HG03469 (cell line): ENCODE measurements around the gene FBXL4.
A peak's percentile ranks its signal among the peaks of the same experiment; 100 is the strongest.

Experiments used
- ATAC-seq: cut with Tn5 transposase; IDR thresholded peaks from one replicate; pipeline ENCODE4 v1.9.1; 2021; ENCODE audit warnings: mild to moderate bottlenecking, moderate library complexity, moderate number of reproducible peaks; ENCODE audit not compliant: unreplicated experiment

Gene FBXL4

DNA sequence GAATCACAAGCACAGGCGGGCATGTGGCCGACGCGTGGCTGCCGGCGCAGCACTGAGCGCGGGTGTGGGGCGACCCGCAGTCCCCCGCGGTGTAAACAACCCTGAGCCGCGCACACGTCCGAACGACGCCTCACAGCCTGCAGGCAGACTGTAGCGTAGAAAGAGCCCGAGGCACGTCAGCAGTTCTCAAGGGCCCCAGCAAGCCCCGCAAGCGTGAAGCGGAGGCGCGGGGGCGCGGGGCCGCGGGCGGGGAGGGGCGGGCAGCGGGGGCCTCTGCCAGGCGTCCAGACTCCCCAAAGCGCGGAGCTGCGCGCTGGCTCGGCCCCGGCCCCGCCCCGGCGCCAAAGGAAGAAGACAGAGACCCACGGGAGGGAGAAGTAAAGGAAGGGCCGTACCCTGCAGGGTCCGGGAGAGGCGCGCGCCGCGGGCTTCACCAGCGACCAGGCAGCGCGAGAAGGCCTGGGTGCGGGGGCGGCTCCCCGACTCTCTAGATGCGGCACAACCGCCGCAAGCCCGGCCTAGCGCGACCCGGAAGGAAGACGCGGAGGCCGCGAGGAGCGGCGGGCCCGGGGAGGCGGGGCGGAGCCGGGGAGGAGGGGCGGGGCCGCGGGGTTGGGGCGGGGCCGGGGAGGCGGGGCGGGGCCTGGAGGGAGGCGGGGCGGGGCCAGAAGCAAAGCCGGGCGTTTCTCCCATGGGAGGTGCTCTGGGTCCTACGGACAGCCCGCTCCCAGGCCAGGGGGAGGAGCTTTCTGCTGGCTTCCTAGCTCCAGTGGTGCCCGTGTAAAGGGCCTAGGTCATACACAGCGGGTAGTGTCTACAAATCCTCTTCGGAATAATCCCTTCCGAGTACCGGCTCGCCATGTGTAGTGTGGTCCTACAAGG lies at the start of gene FBXL4:
Gene FBXL4 (minus strand): TSS at position 536 of the 882 bp plus-strand sequence. CDS start 20,958 bp downstream, outside the sequence.
- peak; percentile 58 for ATAC-seq

DNA sequence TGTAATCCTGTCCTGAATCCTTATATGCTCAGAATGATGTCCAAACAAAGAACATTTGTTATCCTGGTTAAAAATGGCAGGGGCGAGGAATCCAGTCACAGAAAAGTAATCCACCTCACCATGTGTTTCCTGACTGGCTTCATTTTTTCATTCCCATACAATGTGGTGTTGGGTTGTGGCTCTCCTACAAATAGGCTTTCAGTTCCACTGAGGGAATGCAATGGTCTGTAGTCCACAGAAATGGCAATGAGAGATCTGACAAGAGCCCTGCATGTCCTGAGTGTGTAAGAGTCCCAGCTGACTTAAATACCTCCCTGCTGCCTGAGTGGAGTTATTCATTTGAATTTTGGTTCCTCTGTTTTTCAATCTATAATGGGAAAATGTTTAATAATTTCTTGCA lies 47.4 kb upstream of the FBXL4 start:
- no peak for ATAC-seq

DNA sequence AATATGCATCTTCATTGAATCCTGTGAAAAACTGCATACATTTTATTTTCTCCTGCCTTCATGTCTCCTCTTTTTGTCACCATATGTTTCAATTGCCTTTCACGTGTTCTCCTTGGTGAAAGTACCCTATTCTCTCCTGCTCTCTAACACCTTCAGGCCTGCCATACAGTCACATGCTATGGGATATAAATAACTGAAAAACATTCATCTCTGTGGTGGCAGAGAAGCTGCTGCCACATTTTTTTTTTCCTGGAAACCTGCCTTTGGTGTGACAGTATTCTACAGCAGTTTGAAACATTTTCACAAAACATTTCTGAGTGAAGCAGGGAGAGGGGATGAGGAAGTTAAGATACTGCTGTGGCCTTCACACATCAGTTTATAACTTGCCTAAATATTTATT lies 44.8 kb upstream of the FBXL4 start:
- ATAC-seq, result no peak

DNA sequence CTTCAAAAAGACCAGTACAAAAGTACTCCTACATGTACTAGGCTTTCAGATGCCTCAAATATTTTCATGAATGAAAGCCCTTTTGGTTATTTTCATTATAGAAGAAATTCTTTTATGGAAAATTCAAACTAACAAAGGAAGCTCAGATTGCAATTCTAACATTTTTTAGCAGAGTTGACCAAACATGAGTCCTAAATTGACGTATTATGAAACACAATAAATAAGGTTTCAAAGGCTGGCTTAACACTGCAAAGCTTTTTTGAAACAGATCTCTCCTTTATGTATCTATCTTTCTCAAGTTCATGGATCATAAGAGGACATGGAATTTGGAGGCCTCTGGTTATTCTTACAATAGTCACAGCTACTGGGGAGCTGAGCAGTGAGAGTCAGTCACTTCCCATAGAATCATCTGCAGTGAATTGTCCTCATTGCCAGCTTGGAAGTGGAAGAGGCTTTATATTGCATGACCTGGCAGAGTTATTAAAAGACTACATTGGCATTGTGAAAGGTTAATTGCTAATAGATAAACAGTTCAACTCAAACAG lies 38.4 kb upstream of the FBXL4 start:
- no peak for ATAC-seq

DNA sequence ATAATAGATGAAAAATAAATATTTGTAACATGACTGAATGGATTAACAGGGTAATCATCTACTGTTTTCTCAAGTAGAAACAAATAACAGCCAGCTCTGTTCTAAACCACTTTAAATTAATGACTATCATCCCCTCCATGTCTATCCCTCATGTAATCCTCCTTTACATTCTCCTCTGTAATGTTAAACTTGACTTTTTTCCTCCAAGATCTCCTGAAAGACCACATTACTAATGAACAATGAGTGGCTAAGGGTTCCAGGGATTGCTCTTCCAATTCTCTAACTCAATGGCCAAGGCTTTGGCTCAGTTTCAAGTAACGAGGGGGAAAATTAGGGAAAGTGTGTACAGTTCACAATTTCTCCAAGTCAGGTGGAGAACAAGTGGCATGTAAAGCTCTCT lies 37.6 kb upstream of the FBXL4 start:
- ATAC-seq, result no peak

DNA sequence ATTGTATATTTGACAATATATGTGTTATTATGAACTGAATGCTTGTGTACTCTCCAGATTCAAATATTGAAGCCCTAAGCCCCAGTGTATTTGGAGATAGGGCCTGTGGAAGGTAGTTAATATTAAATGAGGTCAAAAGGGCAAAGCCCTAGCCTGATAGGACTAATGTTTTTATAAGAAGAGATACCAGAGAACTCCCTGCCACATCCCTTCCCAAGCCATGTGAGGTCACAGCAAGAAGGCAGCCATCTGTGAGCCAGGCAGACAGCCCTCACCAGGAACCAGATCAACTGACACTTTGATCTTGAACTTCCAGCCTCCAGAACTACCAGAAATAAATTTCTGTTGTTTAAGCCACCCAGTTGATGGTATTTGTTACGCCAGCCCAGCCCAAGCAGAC lies 36.4 kb upstream of the FBXL4 start:
- no peak for ATAC-seq

DNA sequence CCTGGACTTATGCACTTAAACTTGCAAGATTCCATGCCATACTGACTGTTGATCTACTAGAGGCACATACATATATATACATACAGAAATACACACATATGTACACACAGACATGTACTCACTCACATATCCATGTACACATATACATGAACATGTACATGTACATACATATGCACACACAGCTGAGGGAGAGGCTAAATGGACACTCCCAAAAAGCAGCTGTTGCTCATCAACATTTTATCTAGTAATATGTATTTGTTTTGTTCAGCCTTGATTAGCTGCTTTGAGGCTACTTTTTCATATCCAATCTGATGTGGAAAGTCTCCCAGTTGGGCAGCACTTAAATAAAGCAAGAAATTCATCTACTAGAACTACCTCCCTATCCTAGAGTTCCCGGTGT lies 33.7 kb upstream of the FBXL4 start:
- ATAC-seq, result no peak

DNA sequence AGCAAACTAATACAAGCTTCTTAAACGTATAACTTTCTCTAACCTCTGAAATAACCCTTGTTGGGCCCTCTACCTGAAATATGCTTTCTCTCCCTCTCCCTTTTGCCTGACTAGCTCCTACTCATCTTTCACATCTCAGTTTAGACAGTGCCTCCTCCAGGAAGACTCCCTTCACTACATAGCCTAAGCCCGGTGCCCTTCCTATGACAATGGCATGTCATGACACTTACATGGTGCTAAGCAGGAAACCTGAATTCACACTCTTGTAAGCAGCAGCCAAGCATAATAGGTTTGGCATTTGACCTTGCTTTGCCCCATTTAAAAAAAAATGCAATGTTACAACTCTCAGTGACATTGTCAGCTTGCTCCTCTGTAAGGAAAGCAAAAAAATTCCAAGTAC lies 33.1 kb upstream of the FBXL4 start:
- ATAC-seq, result no peak

DNA sequence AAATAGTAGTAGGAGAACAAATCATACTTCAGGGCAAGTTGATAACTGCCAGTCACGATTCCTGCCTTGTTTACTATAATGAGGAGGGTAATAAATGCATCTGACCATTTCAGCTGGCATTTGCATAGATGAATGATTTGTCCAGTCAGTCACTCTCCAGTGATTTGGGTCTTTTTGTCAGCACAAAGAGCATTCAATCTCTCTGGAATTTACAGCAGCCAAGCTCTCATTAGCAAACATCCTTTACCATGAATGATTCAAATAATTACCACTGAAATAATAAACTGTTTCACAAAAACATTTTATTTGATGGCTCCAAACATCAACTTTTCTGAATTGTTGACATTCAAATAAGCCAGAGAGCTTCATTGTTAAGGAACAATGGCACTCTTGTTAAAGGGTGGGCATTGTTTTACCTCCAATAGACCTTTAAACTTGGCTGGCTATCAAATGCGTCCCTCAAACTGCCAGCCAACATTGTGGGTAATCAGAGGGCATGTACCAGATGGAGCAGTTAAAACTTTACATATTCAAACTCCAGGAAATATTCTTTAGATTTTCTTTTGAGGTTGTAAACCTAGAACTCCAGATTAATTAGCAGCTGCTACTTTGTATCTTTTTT lies 30.0 kb upstream of the FBXL4 start:
- no peak for ATAC-seq

DNA sequence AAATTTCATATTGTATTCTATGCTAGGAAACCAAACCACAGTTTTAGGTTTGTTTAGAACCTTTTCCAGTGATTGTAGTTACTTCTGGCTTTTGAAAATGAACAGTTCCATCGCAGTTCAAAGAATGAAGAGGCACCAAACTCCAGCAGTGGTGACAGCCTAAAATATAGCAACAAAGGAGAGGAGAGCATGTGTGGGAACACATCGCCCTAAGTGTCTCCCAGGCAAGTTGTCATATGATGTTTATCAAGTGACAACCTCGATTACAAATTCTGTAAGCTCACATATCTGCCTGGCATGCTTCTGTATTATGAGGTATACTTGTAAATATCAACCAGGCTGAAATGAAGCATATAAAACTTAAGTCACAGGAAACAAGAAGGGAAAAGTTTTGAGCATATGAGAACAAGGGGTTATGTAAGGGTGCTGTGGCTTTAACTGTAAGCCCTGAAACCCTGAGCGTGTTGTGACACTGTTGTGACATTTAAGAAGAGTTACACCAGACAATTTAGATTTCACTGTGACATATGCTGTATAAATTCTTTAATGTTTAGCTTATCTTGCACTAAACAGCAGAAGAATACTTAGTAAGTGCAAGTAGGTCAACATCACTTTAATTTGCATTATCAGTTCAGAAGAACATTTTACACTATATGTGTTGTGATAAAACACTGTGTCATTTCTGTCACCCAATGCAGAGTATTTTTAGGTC lies 29.1 kb upstream of the FBXL4 start:
- no peak for ATAC-seq

DNA sequence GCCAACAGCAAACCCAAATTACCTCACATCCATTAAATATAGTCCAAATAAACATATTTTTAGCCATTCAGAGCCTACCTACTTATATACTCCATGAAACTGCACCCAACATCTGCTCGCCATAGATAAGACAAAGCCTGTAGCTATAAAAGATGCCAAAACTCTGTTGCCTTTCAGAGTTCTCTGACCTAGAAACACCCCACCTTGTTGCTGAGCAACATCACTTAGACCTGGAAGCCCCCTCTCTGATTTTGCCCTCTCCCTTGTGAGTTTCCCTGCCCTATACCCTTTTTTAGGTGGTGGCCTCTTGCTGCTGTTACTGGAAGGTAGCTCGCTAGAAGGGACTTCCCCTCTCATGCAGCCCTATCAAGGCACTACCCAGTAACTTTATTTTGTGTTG lies 27.7 kb upstream of the FBXL4 start:
- no peak for ATAC-seq

DNA sequence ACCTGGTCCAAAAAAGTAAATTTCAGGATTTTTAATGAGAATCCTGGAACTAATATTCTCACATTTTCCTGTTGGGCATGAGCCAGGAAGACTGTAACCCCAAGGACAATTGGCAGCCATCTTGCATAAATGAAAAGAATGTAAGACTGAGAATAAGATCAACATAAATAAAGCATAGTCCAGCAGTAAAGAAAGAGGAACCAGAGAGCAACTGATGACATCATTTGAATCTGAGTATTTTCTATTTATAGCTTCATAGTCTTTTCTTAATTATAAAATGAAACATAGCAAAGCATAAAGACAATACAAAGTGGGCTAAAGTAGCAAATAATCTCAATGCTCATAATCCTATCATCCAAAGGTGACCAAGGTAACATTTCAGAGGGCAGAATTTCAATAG lies 26.6 kb upstream of the FBXL4 start:
- ATAC-seq, result no peak

DNA sequence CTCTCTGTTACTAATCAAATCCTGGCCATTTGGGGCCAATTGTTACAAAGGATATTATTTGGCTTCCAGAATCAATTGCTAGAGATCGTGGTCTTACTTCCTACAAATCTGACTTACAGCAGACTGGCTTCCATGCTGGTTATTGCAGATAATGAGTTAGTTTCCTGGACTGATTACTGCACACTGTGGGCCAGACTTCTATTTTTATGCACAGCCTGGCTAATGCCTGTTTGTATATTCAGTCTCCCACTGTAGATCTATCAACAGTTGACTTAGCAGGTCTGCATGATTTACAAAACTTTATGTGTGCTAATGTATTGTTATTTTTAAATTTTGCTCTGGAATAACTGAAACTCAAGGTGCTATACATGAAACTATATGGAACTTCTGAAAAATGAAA lies 25.8 kb upstream of the FBXL4 start:
- ATAC-seq, result no peak

DNA sequence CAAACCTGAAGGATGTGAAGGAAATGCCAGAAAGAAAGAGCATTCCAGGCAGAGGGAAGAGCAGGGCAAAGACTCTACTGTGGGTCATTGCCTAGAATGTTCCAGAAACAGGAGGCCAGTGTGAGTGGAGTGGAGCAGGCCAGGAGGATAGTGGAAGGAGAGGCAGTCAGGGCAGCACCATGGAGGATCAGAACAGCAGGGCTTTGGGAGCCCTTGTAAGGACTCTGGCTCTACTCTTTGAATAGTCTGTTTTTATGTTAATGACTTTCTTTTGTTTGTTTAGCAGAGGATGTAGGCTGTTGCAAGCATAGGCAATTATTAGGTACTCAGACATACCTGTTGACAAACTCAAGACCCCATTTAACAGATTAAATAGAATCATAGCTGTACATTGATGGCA lies 23.6 kb upstream of the FBXL4 start:
- ATAC-seq, result no peak

DNA sequence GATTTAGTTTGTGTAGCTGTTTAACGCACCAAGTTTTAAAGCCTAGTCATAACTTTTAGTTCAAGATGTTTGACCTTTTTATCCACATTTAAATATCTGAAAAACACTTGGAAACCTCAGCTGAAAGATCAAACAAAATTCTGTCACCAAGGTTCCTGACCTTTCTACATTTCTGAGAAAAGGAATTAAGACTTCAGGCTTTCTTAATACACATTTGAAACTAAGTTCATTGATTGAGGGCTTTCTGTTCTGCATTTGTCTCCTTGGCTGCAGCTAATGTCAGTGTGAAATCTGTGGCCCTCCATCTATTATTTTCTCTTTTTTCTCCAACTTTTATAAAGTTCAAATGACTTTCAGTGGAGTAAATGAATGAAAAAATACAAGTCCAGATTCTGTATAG lies 22.7 kb upstream of the FBXL4 start:
- no peak for ATAC-seq

DNA sequence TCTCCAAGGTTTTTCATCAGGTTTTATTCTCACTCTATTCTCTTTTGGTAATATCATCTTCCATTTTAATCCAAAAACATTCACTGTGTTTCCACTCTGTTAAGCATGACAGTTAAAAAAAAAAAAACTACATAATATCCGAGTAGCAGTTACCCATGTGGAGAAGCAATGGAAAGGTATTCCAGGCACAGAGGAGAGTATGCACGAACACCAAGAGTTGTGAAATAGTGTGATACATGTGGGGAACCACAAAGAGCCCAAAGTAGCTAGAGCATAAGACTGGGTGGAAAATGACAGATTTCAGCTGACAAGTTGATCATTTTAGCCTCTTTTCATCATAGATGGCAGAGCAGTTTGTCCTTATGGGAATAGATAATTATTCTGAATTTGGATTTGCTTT lies 19.9 kb upstream of the FBXL4 start:
- no peak for ATAC-seq

DNA sequence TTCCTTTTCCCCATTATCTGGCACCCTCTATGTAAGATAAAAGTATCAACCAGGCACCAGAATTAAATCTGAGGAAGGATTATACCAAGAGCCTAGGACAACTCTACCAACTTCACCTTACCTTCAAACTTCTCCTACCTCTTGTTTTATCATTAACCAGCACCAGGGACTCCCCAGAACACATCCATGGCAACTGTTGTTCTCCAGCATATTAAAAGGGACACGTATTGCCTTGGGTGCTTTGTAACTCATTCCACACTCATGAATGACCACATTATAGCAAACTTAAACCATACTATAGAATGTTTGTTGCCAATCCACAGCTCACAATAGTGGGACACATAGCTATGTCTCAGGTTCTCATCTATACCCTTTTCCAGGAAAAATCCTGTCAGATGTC lies 11.9 kb upstream of the FBXL4 start:
- ATAC-seq, result no peak

DNA sequence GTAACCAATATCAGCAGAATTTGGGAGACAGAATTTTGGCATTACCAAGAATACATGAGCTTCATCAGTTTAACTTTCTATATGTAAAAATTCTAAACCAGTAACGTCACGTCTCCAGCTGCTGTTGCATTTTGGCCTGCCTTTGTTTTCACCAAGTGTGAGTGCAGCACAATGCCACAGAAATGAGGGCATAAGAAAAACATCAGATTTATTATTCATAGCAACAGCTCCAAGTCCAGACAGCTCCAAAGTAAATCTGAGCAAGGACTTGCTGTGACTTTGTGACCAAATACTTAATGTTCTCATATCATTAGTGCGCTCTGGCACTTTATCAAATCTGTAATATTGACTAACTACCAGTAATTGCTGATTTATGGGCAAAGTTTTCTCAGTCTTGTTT lies 11.0 kb upstream of the FBXL4 start:
- ATAC-seq, result no peak

DNA sequence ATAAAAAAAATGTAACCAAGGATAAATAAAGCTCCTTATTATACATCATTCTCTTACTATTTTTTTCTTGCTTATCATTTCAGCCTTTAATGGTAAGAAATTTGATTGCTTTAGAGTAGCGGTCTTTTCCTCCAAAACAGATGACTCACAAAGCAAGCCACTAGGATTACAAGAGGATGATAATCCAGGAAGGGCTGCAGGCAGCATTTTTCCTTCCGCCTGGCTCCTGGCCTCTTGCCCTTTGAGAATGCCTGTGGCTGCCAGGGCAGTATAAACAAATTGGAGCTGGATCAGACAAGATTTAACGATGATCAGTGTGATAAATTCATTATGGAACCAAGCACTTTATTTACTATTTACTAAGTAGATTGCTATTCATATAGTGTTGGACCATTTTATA lies 9.7 kb upstream of the FBXL4 start:
- ATAC-seq, result no peak

DNA sequence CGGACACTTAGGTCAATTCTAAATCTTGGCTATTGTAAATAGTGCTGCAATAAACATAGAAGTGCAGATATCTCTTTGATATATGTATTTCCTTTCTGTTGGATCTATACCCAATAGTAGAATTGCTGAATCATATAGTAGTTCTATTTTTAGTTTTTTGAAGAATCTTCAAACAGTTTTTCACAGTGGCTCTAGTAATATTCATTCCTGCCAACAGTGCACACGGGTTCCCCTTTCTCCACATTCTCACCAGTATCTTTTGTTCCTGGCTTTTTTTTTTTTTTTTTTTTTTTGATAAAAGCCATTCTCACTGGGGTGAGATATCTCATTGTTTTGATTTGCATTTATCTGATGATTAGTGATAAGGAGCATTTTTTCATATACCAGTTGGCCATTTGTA lies 1.8 kb upstream of the FBXL4 start:
- no peak for ATAC-seq

DNA sequence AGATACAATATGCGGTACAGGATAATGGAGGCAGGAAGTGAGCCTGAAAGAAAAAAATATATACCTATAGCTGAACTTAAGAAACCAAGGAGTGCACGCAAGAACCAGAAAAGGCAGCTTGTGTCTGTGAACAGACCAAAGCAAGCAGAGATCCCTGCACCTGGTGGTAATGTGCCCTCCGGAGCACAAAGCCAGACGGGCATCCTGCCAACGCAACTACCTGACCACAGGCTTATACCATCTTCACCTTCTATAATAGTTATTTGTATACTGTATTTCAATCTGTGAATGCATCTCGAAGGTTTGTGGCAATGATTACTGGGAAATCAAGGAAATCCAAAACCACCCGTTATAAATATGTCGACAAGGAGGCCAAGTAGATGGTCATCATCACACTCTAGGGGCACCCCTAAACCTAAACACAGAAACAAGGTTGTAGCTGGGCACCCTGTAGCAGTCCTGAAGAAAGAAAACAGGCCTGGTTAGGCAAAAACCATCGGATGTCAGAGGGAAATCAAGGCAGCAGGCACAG lies 801 bp downstream of the FBXL4 start:
- ATAC-seq, result peak; percentile 20
